Thoracic aorta (tissue), 2 donors: Measurements from ENCODE around the gene GOLGA6A. TPM values are rescaled to one million over a fixed set of nuclear protein-coding genes. Genes with fewer than 3 reads are reported as not detected.
"Not testable (repeated sequence)": the region's sequence is repeated elsewhere in the genome, so short reads cannot be mapped to it uniquely, and the experiment has no call there.

Experiments used
- ATAC-seq: fragments of 150-250 bp; one replicate; pipeline ENCODE4 v1.8.0; 2017; ENCODE audit warnings: low read depth; ENCODE audit not compliant: insufficient number of reproducible peaks, low FRiP score
- DNase-seq: peaks from one replicate; pipeline ENCODE4 v3.0.0-alpha.2; 2020; ENCODE audit warnings: low spot score
- H3K27ac ChIP-seq, 2 donors: fragments of 200-600 bp; sonication (generic); 1 replicate in 1 of 2; 2 replicates in 1 of 2; pipeline ENCODE4 v1.5.1; 2016; ENCODE audit warnings: mild to moderate bottlenecking in 2 of 2, moderate library complexity in 2 of 2
- H3K27me3 ChIP-seq: fragments of 200-600 bp; sonication (generic); replicated peaks from 2 replicates; pipeline ENCODE4 v1.6.0; 2016; ENCODE audit warnings: mild to moderate bottlenecking; ENCODE audit not compliant: insufficient read depth
- H3K36me3 ChIP-seq: fragments of 200-600 bp; sonication (generic); one replicate; pipeline ENCODE4 v1.5.1; 2016
- H3K4me1 ChIP-seq, 2 donors: fragments of 200-600 bp; sonication (generic); 1 replicate in 1 of 2; 2 replicates in 1 of 2; pipeline versions ENCODE4 v1.5.1 to v1.6.0; 2016; ENCODE audit warnings: low read depth in 2 of 2, mild to moderate bottlenecking in 1 of 2; ENCODE audit not compliant: control insufficient read depth in 1 of 2
- H3K4me3 ChIP-seq: fragments of 200-600 bp; sonication (generic); 2 replicates; pipeline ENCODE4 v1.5.1; 2016; ENCODE audit warnings: mild to moderate bottlenecking
- H3K9me3 ChIP-seq: fragments of 200-600 bp; sonication (generic); 2 replicates; pipeline ENCODE4 v1.5.1; 2016
- CTCF ChIP-seq: fragments of 200-600 bp; sonication (generic); IDR thresholded peaks from one replicate; pipeline ENCODE4 v1.5.1; 2019; ENCODE audit warnings: antibody characterized with exemption
- total RNA-seq, 2 donors: library from RNA; depleted of rRNA; stranded (reverse); fragments of >200 nt; gene quantifications; one replicate each; pipeline versions ENCODE4 v1.1.0 to v1.2.3, GENCODE V29; 2016

GOLGA6A gene
- total RNA-seq, 2 donors from 2014 or later: 0.14 to 0.42 TPM

GRCh38 chr15:74053941-74054529 is 28.3 kb downstream of the GOLGA6A start:
- peaks cover 31 to 49% of the 10 kb centered on the region in 2 donors for H3K4me1 ChIP-seq
- peak overlapping the region; percentile 61 for H3K4me3 ChIP-seq
- no peaks in the 10 kb centered on the region for H3K27me3 ChIP-seq
- TF ChIP-seq CTCF: peak; percentile 85
- H3K36me3 ChIP-seq: no peaks in the 10 kb centered on the region
- DNase-seq (no peak), ATAC-seq (peak; percentile 55)
- H3K27ac ChIP-seq: peak overlapping the region; percentile 33 to 71
- no peaks in the 10 kb centered on the region for H3K9me3 ChIP-seq

- DNase-seq (no peak), ATAC-seq (no peak)
- TF ChIP-seq CTCF: no peak
- H3K36me3 ChIP-seq: no peaks in the 10 kb centered on the region
- H3K27ac ChIP-seq: peak overlapping the region; percentile 33 to 71
- peak overlapping the region; percentile 18 for H3K4me3 ChIP-seq
- H3K9me3 ChIP-seq: no peaks in the 10 kb centered on the region
- peaks cover 31 to 54% of the 10 kb centered on the region in 2 donors for H3K4me1 ChIP-seq
- H3K27me3 ChIP-seq: no peaks in the 10 kb centered on the region
These were observed 28.8 kb downstream of the GOLGA6A start for GRCh38 chr15:74053517-74053916.

GRCh38 chr15:74052271-74053260 is 29.8 kb downstream of the GOLGA6A start:
- Histone ChIP-seq H3K4me1 (peaks cover 37 to 60% of the 10 kb centered on the region in 2 donors), H3K27ac (peak overlapping the region; percentile 88 to 96)
- H3K9me3 ChIP-seq, DNase-seq, H3K36me3 ChIP-seq, ATAC-seq, H3K4me3 ChIP-seq, H3K27me3 ChIP-seq: not testable (repeated sequence)

GRCh38 chr15:74050556-74051234 is 31.7 kb downstream of the GOLGA6A start:
- Histone ChIP-seq H3K27me3 (no peaks in the 10 kb centered on the region), H3K9me3 (no peaks in the 10 kb centered on the region), H3K4me1 (peaks cover 37 to 60% of the 10 kb centered on the region in 2 donors), H3K36me3 (no peaks in the 10 kb centered on the region), H3K27ac (peak overlapping the region; percentile 88 to 96), H3K4me3 (peak overlapping the region; percentile 51)
- ATAC-seq: no peak
- no peak for TF ChIP-seq CTCF
- no peak for DNase-seq

- Histone ChIP-seq H3K27me3 (no peaks in the 10 kb centered on the region), H3K9me3 (no peaks in the 10 kb centered on the region), H3K36me3 (no peaks in the 10 kb centered on the region), H3K4me1 (peaks cover 37 to 60% of the 10 kb centered on the region in 2 donors), H3K27ac (peak overlapping the region; percentile 88 to 96), H3K4me3 (no peak overlapping the region)
- no peak for ATAC-seq
- no peak for DNase-seq
- no peak for TF ChIP-seq CTCF
These were observed 32.2 kb downstream of the GOLGA6A start for GRCh38 chr15:74050127-74050526.
